Measurements from ENCODE around the gene MYCL.
"Not testable (repeated sequence)": the region's sequence is repeated elsewhere in the genome, so short reads cannot be mapped to it uniquely, and the experiment has no call there.

The MYCL gene

GRCh38 chr1:39890273-39890672 lies 11.4 kb downstream of the MYCL start:
- no peak for DNase-seq (ENCODE audit: low read depth)

GRCh38 chr1:39886757-39887231 lies 14.9 kb downstream of the MYCL start:
- DNase-seq (ENCODE audit: low read depth), result no peak

- no peak for DNase-seq (ENCODE audit: low read depth)
Observed at GRCh38 chr1:39885516-39885915, 16.2 kb downstream of the MYCL start.

GRCh38 chr1:39882152-39882551 lies 19.6 kb downstream of the MYCL start:
- no peak for DNase-seq (ENCODE audit: low read depth)

GRCh38 chr1:39877980-39878956 lies 23.4 kb downstream of the MYCL start:
- DNase-seq (ENCODE audit: low read depth), result no peak

- no peak for DNase-seq (ENCODE audit: low read depth)
Observed at GRCh38 chr1:39877231-39877778, 24.4 kb downstream of the MYCL start.

- no peak for DNase-seq (ENCODE audit: low read depth)
Observed at GRCh38 chr1:39876144-39876543, 25.6 kb downstream of the MYCL start.

- DNase-seq (ENCODE audit: low read depth), result no peak
Observed at GRCh38 chr1:39872698-39873097, 29.0 kb downstream of the MYCL start.

- no peak for DNase-seq (ENCODE audit: low read depth)
Observed at GRCh38 chr1:39871796-39872195, 29.9 kb downstream of the MYCL start.

- DNase-seq (ENCODE audit: low read depth), result not testable (repeated sequence)
Observed at GRCh38 chr1:39871043-39871442, 30.7 kb downstream of the MYCL start.

GRCh38 chr1:39869538-39870112 lies 32.1 kb downstream of the MYCL start:
- not testable (repeated sequence) for DNase-seq (ENCODE audit: low read depth)

- DNase-seq (ENCODE audit: low read depth), result no peak
Observed at GRCh38 chr1:39866767-39867166, 35.0 kb downstream of the MYCL start.

GRCh38 chr1:39865762-39866161 lies 36.0 kb downstream of the MYCL start:
- no peak for DNase-seq (ENCODE audit: low read depth)

GRCh38 chr1:39863177-39863576 lies 38.5 kb downstream of the MYCL start:
- no peak for DNase-seq (ENCODE audit: low read depth)

GRCh38 chr1:39861003-39861402 lies 40.7 kb downstream of the MYCL start:
- no peak for DNase-seq (ENCODE audit: low read depth)

GRCh38 chr1:39859859-39860812 lies 41.6 kb downstream of the MYCL start:
- DNase-seq (ENCODE audit: low read depth), result no peak

GRCh38 chr1:39858315-39858714 lies 43.4 kb downstream of the MYCL start:
- DNase-seq (ENCODE audit: low read depth), result no peak

GRCh38 chr1:39857126-39857878 lies 44.4 kb downstream of the MYCL start:
- no peak for DNase-seq (ENCODE audit: low read depth)

GRCh38 chr1:39854738-39855137 lies 47.0 kb downstream of the MYCL start:
- DNase-seq (ENCODE audit: low read depth), result no peak

GRCh38 chr1:39854314-39854713 lies 47.4 kb downstream of the MYCL start:
- DNase-seq (ENCODE audit: low read depth), result no peak

GRCh38 chr1:39852876-39853275 lies 48.8 kb downstream of the MYCL start:
- DNase-seq (ENCODE audit: low read depth), result no peak

Measured in activated T-cell treated with anti-CD3 and anti-CD28 coated beads for 24 hours (primary cell).